ENCODE results near the gene DAGLA.
A peak's percentile ranks its signal among the peaks of the same experiment; 100 is the strongest.
"Not testable (repeated sequence)": the region's sequence is repeated elsewhere in the genome, so short reads cannot be mapped to it uniquely, and the experiment has no call there.

DAGLA gene

DNA sequence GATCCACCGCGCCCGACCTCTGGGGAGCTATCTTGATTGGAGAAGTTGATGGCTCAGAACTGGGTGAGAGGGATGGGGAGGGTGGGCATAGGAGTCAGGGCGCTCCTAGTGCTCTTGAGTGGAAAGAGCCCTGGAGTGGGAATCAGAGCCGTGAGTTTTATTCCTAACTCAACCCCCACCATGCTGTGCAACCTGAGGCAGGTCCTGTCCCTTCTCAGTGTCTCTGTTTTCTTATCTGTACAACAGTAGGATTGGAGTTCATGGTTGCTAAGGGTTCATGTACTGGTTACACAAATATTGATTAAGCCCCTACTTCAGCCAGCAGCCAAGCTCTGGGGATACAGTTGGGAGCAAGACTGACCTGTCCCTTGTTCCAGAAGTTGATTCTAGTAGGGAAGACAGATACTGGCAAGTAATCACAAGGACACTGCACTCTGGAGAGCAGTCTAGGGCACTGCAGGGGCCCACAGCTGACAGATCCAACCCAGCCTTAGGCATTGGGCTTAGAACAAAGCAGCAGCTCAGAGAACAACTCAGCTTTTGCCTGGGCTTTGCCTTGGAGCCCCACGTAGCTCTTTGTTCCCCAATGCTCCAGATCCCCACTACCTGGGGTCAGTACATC is 12.4 kb upstream of the DAGLA start:
- DNase-seq (ENCODE audit: low spot score), result no peak

GRCh38 chr11:61669417-61669816 is 10.8 kb upstream of the DAGLA start:
- DNase-seq (ENCODE audit: low spot score), result no peak

- no peak for DNase-seq (ENCODE audit: low spot score)
Observed at GRCh38 chr11:61670626-61671025, 9.6 kb upstream of the DAGLA start.

GRCh38 chr11:61671527-61671926 is 8.7 kb upstream of the DAGLA start:
- DNase-seq (ENCODE audit: low spot score), result no peak

GRCh38 chr11:61673946-61674467 is 6.2 kb upstream of the DAGLA start:
- not testable (repeated sequence) for DNase-seq (ENCODE audit: low spot score)

- DNase-seq (ENCODE audit: low spot score), result no peak
Observed at GRCh38 chr11:61675826-61676225, 4.4 kb upstream of the DAGLA start.

- no peak for DNase-seq (ENCODE audit: low spot score)
Observed at GRCh38 chr11:61679296-61679695, 895 bp upstream of the DAGLA start.

DNA sequence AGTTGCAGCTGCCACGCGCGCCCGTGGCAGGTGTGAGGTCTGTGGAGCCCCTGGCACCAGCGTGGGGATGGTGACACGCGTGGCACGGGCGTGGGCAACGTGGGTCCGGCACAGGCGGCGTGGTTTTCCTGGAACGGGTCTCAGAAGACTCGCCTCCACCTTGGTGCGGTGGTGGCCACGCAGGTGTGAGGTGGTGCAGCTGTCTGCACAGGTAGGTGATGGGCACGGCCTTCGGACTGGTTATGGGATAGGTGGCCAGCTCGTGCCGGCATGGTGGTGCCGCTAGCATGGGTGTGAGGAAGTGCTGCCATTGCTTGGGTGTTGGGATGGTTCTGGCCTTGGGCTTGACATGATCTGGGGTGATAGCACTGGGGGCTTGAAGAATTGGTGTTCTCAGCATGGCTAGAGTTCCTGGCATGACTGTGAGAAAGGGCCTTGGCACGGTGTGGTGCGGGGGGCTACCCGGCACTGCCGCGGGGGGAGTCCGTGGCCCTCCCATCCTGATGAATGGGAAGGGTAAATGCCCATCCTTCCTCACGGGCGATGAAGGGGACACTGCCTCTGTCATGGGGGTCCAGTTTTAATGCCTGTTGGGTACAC is 531 bp downstream of the DAGLA start:
- no peak for DNase-seq (ENCODE audit: low spot score)

- DNase-seq (ENCODE audit: low spot score), result peak; percentile 97
Observed at GRCh38 chr11:61682093-61682732, 2.0 kb downstream of the DAGLA start.

DNA sequence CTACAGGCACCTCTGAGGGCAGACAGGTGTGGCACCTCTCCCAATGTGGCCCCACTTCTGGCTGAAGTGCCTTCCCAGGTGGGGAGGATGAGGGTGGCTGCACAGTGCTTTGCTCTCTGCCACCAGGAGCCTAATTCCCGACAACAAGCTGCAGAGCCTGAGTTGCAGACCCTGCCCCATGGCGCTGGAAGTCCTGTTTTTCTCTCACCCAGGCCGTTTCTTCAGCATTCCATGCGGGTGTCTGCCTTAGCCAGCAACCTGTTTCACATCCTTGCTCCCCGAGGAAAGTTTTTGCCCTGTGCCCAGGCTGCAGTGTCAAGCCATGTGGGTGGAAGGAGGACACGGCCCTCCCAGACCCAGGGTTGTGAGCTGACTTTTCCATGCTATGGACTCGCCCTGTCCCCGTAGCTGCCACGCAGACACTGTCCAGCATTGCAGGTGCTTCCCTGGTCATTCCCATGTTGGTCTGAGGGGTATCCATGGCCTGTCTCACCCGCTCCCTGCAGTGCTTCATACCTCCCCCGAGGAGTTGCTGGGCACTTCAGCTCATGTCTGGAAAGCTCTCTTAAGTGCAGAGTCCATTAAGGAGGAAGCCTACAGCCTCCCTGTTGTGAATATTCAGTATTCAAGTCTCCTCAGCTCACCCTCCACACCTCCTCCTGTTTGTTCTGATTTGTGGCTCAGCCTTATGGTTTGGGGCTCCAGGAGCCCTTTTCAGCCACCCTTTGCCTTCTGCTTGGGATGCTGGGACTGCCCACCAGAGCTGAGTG is 2.9 kb downstream of the DAGLA start:
- DNase-seq (ENCODE audit: low spot score), result no peak

DNA sequence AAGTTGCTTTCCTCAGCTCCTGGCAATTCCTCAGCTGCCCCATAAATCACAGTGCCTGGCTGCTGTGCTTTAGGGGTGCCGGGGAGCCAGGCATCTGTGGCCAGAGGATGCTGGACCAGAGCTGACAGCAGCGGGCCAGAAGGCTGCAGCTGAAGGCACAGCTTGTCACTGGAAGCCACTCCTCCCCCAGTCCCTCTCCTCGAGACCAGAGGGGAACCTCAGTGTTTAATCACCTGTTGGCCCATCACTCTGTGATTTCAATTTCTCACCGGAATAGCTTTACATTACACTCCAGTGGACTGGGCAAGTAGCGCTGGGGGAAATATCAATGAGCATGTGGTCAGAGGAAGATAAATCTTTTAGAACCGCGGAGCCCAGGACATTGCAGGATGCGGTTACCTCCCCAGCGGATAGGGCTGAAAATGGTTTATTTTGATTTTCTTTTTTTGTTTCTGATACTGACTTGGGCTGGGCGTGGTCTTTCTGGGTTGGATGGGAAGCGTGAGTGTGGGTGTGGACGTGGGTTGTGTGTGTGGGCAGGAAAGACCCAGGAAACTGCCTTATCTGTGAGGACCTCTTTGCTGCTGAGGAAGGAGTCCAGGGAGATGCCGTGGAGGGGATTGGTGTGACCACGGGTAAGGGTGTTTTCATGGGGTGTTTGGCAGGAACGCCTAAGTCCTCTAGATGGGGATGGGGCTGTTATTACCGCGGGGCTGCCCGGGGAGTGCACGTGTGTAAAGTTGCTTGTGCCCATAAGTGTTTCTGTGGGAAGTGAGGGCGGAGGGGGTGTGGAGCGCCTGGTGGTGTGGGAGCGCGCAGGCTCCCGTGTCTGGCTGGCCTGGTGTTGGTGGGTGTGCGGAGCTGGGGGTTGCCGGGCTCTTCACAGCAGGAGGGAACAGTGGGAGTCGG is 4.0 kb downstream of the DAGLA start:
- DNase-seq (ENCODE audit: low spot score), result no peak

GRCh38 chr11:61684870-61685616 is 4.9 kb downstream of the DAGLA start:
- no peak for DNase-seq (ENCODE audit: low spot score)

- no peak for DNase-seq (ENCODE audit: low spot score)
Observed at GRCh38 chr11:61685617-61685967, 5.4 kb downstream of the DAGLA start.

DNA sequence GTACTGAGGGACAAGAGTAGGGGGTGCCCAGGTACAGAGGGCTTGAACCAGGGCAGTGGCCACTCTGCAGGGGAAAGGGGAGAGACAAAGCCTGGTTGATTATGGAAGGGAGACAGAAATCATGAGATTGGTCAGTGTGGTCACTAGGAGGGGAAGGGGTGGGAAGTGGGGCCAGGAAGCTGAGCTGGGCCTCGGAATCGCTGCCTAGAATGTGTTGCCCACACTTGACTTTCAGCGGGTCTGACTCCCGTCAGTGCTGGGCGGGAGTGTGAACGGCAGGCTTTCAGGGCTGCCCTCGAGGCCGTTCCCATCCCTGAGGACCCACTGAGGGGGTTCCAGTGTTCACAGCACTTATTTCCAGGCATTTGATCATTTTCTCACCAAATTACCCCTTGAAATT is 5.9 kb downstream of the DAGLA start:
- no peak for DNase-seq (ENCODE audit: low spot score)

DNA sequence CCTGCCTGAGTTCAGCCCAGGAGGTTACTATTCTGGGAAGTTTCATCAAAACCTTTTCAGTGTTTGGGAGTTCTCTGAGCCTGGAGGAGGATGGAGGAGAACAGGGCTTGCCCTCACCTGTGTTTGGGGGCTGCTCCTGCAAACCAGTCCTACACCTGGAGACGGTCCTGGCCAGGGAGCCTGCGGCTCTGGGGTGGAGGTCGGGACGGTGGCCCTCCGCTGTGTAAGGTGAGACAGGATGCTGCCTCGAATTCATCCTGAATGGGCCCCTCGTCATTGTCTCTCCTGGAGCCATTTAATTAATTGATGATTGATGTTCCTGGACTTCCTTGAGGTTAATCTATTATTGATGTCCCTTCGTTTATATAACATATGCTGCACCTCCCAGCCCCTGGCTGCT is 6.3 kb downstream of the DAGLA start:
- no peak for DNase-seq (ENCODE audit: low spot score)

GRCh38 chr11:61687420-61687819 is 7.2 kb downstream of the DAGLA start:
- no peak for DNase-seq (ENCODE audit: low spot score)

DNA sequence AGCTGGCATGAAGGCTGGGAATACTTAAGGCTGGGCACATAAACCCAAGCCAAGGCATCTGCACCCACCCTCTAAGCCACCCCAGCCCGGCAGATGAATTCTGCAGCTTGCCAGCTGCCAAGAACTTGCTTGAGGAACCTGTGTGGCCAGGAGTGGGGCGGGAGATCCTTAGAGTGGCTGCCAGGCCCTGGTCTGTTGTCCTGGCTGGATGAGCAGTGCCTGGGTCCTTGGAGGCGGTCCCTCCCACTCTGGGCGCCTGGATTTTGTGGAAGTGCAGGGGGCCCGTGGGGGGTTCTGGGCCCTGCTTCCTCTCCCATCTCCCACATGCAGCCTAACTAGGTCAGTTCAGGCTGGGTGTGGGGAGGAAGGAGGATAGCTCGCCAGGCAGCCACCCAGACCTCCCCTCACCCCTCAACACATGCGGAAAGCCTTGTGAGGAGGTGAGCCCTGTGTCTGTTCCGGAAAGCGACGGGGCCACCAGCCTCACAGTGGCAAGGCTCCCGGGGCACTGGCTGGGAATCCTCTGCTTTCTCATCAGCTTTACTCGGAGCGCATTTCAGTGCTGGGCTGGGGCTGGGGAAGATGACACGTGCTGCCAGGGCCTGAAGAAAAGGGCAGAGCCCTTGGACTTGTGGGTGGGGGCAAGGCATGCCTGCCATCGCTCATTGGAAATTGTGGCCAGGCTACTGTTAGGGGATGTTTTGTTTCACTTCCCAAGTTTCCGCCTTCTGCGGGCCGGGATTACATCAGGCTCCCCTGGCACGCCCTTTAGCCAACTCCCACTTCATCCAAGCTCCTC is 8.4 kb downstream of the DAGLA start:
- DNase-seq (ENCODE audit: low spot score), result peak; percentile 38

DNA sequence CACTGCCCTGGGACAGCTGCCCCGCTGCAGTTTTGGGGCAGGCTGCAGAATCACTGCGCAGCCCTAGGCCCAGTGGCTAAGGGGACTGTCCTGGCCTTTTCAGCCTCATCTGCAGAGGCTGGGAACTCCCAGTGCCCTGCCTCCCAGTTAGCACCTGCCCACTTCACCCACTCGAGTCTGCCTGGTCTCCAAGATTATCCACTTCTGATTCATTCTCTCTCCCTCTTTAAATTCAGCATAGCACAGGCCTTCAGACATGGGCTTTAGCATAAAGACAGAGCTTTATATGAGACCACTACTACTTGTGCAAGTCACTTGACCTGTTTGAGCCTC is 8.9 kb downstream of the DAGLA start:
- DNase-seq (ENCODE audit: low spot score), result no peak

- DNase-seq (ENCODE audit: low spot score), result no peak
Observed at GRCh38 chr11:61690706-61691379, 10.7 kb downstream of the DAGLA start.
